ENCODE data around the gene LNPEP.
"Not testable (repeated sequence)": the region's sequence is repeated elsewhere in the genome, so short reads cannot be mapped to it uniquely, and the experiment has no call there.

LNPEP gene

DNA sequence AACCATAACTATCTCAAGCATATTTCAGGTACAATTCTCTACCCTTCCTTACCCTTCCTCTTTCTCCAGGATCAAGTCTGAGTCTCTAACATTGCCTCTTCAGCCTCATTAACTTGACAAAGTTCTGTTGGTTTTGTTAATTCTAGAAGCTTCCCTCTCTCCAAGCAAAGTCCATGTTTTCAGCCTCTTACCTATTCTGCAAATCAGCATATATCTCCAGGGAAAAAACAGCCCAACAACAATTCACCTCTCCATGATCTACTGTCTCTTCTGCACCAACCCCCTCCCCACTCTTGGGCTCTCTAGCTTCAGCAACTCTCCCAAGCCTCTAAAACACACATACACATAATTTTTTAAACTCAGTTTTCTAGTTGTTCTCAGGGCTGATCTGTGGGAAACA is 134.4 kb downstream of the LNPEP start:
- no peak for DNase-seq

DNA sequence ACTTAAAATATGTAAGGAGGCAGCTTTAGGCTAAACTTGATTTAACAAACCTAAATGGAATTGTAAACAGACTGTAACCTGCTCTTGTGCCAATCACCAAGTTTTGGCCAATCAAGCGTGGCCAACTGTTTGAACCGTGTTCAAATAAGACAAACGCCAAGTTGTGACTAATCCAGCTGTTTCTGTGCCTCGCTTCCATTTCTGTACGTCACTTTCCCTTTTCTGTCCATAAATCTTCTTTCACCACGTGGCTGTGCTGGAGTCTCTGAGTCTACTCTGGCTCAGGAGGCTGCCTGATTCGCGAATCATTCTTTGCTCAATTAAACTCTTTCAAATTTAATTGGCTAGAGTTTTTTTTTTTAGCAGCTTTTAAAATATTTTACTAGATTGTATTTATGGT is 135.2 kb downstream of the LNPEP start:
- no peak for DNase-seq

DNA sequence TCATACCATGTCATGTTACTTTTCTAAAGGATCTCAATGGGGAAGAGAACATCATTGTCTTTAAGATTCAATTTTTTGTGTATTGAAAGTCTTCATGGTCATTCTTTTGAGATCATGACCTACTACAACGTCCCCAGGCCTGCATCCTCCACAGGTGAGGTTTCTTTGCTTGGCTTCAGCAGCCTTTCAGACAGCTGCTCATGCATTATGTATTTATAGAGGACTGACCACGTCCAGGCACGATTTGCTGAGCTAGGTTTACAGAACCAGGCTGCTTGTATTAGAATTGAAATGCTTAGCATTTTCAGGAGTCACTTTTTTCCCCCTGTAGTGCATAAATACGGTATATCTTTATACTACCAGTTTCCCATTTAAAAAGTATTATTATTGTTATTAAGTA is 136.1 kb downstream of the LNPEP start:
- DNase-seq: no peak

DNA sequence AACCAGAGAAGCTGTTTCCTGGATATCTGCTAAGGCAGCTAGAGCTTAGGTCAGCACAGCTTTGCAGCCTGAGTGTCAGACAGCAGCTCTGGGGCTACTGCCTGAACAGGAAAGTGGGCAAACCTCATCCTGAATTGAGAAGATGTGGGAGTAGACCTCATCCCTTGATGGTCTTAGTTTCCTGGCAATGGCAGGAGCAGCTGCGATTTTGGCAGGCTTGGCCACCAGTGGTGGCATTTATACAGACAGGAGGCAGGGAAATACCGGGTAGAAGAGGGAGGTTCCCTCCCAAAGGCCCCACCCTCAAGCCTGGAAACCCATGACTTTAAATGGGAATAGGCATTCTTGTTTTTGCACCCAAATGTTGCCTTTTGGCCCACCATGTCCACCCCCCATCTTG is 136.8 kb downstream of the LNPEP start:
- DNase-seq: no peak

DNA sequence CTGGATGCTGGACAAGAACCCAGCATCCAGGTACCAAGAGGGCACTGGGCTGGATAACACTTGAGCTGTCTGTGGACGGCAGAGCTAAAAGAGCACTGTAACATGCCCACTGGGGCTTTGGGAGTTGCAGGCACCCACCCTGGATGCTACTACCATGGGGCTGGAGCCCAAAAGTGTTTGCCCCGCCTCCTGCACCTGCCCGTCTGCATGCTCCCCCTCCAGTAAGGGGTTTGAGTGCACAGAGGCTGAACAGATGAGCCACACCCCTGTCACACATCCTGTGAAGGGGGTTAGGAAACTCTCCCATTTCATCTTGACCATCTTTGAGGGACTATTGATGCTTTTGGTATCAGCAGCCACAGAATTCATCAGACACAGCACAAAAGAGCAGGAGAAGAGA is 137.5 kb downstream of the LNPEP start:
- DNase-seq: no peak

DNA sequence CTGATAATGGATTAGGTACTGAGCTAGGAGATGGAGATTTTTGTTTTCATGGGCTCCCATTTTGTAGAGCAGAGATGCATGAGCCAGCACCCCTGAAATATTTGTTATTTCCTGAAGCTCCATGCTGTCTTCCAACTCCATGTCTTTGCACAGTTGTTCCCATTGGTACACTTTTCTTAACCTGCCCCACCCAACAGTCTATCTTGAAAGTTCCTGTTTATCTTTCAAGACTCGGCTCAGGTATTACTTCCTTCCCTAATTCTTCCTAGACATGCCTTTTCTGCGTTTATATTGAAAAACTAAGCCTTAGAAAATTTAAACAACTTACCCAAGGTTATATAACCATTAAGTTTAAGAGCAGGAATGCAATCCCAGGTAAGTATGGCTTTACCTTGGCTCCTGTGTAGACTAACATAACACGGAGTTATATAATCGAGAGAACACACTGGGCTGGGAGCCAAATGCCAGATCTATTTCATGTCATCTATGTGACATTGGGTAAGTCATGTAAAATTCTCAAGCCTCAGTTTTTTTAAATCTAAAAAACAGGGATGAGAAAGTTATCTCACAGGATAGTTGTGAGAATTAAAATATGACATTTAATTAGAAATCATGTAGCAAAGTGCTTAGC is 139.1 kb downstream of the LNPEP start:
- no peak for DNase-seq

DNA sequence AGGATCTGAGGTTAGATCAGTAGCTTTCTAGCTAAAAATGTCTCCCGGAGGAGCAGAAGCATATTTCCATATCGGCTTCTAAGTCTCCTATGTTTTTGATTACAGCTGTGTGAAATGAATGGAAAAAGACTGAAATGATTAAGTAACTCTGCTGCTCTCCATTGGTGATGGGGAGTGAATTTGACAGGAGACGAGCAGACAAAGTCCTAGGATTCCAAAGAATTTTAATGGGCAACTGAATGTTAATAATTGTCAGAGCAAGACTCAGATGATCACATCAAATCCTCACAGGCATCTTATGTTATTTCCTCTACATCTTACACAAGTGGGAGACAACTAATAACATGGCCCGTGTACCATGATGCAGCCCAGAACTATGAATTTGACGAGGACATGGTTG is 139.8 kb downstream of the LNPEP start:
- DNase-seq: no peak

DNA sequence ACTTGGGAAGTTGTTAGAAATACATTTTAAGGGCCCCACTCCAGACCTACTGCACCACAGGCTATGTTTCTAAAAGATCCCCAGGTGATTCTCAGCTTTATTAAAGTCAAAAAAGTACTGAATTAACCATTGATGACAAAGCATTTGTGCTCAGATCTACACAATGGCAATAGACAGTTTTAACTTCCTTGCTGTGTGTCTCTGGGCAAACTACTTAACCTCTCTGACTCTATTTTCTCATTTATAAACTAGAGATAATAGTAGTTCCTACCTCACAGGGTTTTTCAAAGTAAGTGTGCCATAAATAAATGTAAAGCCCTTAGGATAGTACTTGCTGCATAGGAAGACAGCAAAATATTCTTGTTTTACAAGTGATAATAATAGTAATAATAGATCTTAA is 140.2 kb downstream of the LNPEP start:
- DNase-seq: no peak

DNA sequence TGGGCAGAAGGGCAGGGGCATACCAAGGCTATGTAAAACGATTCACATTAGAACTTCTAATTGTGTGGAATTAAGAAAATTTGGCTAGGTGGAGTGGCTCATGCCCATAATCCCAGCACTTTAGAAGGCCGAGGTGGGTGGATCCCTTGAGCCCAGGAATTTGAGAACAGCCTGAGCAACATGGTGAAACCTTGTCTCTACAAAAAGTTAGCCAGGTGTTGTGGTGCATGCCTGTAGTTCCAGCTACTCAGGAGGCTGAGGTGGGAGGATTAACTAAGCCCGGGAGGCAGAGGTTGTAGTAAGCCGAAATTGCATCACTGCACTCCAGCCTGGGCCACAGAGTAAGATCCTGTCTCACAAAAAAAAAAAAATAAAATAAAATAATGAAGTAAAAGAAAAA is 141.4 kb downstream of the LNPEP start:
- DNase-seq: no peak

DNA sequence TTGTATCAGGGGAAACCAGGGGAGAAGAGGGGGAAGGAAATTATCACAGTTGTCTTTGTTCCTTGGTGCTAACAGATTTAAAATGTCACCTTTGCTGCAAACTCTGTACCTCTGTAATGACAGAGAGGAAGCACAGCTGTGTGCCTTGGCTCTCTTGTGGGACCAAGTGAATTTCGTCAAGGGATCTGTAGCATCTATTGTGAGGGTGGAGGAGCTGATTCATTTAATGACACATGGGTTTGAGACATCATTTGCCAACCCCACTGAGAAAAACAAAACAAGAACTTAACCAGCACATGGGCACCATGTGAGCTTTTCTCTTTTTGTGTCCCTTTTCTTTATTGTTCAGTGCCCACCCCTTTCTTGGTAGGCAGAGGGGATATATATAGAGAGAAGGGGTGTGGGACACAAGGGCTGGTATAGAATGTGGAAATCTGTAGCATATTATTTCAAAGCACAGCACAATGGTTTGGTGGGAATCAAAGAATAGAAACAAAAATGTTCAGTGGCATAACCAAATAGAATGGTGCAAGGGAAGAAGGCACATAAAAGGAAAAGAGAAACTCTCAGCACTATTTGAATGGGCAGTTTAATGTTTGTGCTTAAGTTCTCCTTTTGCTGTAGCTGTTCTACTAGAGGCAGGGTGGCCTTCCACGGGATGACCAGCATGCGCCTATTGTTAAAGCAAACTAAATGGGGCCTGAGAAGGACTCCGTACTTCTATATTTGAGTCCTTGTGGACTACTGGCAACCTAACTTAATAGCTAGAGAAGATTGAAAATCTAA is 143.3 kb downstream of the LNPEP start:
- no peak for DNase-seq

DNA sequence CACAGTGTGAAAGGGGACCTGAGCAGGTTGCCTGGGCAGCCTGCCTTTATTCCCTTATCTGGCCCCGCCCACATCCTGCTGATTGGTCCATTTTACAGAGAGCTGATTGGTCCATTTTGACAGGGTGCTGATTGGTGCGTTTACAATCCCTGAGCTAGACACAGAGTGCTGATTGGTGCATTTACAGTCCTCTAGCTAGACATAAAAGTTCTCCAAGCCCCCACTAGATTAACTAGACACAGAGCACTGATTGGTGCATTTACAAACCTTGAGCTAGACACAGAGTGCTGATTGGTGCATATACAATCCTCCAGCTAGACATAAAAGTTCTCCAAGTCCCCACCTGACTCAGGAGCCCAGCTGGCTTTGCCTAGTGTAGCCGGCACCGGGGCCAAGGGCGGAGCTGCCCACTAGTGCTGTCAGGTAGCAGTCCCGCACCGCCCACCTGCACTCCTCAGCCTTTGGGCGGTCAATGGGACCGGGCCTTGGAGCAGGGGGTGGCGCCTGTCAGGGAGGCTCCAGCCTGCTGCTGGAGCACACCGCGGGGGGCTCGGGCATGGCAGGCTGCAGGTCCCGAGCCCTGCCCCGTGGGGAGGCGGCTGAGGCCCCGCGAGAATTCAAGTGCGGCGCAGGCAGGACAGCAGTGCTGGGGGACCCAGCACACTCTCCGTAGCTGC is 149.0 kb downstream of the LNPEP start:
- not testable (repeated sequence) for DNase-seq

DNA sequence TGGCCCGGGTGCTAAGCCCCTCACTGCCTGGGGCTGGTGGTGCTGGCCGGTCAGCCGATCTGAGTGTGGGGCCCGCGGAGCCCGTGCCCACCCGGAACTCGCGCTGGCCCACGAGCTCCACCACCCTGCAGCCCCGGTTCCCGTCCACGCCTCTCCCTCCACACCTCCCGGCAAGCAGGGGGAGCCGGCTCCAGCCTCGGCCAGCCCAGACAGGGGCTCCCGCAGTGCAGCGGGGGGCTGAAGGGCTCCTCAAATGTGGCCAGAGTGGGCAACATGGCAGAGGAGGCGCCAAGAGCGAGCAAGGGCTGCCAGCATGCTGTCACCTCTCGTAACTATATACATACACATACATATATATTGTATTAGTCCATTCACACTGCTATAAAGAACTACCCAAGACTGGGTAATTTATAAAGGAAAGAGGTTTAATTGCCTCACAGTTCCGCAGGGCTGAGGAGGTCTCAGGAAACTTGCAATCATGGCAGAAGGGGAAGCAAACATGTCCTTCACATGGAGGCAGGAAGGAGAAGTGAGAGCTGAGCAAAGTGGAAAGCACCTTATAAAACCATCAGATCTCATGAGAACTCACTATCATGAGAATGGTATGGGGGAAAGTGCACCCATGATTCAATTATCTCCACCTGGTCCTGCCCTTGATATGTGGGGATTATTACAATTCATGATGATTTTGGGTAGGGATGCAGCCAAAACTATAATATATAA is 149.7 kb downstream of the LNPEP start:
- DNase-seq: no peak

All from SHP77 treated with DMSO at 0.1 percent for 48 hours (cell line).